ENCODE data around the gene CDKN2AIPNL.
A peak's percentile ranks its signal among the peaks of the same experiment; 100 is the strongest.

The CDKN2AIPNL gene

DNA sequence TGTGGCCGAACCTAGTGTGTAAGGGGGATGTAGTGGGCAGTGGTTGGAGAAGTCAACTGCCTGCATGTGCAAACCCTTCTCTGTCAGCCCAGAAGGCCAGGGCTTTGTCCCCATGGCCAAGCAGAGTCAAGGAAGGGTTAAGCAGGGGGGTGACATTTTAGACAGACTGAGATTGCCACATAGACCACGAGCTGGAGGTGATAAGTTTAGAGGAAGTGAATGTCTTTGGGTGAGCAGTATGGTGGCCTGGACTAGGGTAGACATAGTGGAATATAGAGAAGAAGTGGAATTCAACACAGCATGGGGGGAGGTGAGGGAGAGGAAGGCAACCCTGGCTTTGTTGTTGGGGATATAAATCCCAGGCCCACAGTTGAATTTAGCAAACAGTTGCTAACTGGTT is 38.7 kb upstream of the CDKN2AIPNL start:
- no peaks in the 10 kb centered on the region for H3K36me3 ChIP-seq (ENCODE audit: insufficient read depth, low read length)
- no peak overlapping the region for H3K4me3 ChIP-seq (ENCODE audit: low read length)
- peaks cover 11% of the 10 kb centered on the region for H3K4me1 ChIP-seq (ENCODE audit: control insufficient read depth, insufficient read depth, low read length)
- H3K9ac ChIP-seq (ENCODE audit: low read depth, low read length): no peak overlapping the region
- no peaks in the 10 kb centered on the region for H3K9me3 ChIP-seq (replicated peaks; ENCODE audit: low read length)
- H3K4me2 ChIP-seq (ENCODE audit: low read length): no peak overlapping the region
- no peaks in the 10 kb centered on the region for H3K27me3 ChIP-seq (ENCODE audit: control insufficient read depth, insufficient read depth, low read length)

- H3K9ac ChIP-seq (ENCODE audit: low read depth, low read length): no peak overlapping the region
- H3K36me3 ChIP-seq (ENCODE audit: insufficient read depth, low read length): no peaks in the 10 kb centered on the region
- no peaks in the 10 kb centered on the region for H3K9me3 ChIP-seq (replicated peaks; ENCODE audit: low read length)
- H3K4me3 ChIP-seq (ENCODE audit: low read length): no peak overlapping the region
- no peaks in the 10 kb centered on the region for H3K27me3 ChIP-seq (ENCODE audit: control insufficient read depth, insufficient read depth, low read length)
- no peak overlapping the region for H3K4me2 ChIP-seq (ENCODE audit: low read length)
- H3K4me1 ChIP-seq (ENCODE audit: control insufficient read depth, insufficient read depth, low read length): peaks cover 11% of the 10 kb centered on the region
Measured at GRCh38 chr5:134449167-134449566, 37.5 kb upstream of the CDKN2AIPNL start.

GRCh38 chr5:134447815-134448520 is 36.3 kb upstream of the CDKN2AIPNL start:
- Histone ChIP-seq H3K4me1 (ENCODE audit: control insufficient read depth, insufficient read depth, low read length) (peaks cover 11% of the 10 kb centered on the region), H3K36me3 (ENCODE audit: insufficient read depth, low read length) (no peaks in the 10 kb centered on the region), H3K27me3 (ENCODE audit: control insufficient read depth, insufficient read depth, low read length) (no peaks in the 10 kb centered on the region), H3K4me2 (ENCODE audit: low read length) (no peak overlapping the region), H3K9ac (ENCODE audit: low read depth, low read length) (no peak overlapping the region), H3K9me3 (replicated peaks; ENCODE audit: low read length) (no peaks in the 10 kb centered on the region), H3K4me3 (ENCODE audit: low read length) (no peak overlapping the region)

DNA sequence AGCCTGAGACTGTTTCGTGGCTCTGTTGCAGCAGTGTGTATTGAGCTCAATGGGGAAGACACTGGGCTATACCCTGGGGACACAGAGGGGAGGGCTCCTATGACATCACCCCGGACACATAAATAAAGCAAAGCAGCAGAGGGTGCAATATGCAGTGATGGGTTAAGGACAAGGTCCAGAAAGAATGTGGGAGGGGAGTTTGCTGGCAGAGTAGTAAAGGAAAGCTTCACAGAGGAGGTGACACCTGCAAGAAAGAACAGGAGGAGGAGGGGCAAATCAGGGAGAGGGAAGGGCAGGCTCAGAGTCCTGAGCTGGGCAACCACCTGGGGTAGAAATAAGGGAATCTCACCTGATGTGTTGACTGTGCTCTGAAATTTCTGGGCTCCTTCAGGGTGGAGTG is 35.3 kb upstream of the CDKN2AIPNL start:
- Histone ChIP-seq H3K9ac (ENCODE audit: low read depth, low read length) (no peak overlapping the region), H3K9me3 (replicated peaks; ENCODE audit: low read length) (no peaks in the 10 kb centered on the region), H3K4me1 (ENCODE audit: control insufficient read depth, insufficient read depth, low read length) (peaks cover 8% of the 10 kb centered on the region), H3K4me2 (ENCODE audit: low read length) (no peak overlapping the region), H3K4me3 (ENCODE audit: low read length) (no peak overlapping the region), H3K36me3 (ENCODE audit: insufficient read depth, low read length) (no peaks in the 10 kb centered on the region), H3K27me3 (ENCODE audit: control insufficient read depth, insufficient read depth, low read length) (no peaks in the 10 kb centered on the region)

GRCh38 chr5:134445856-134446818 is 34.5 kb upstream of the CDKN2AIPNL start:
- no peaks in the 10 kb centered on the region for H3K4me1 ChIP-seq (ENCODE audit: control insufficient read depth, insufficient read depth, low read length)

DNA sequence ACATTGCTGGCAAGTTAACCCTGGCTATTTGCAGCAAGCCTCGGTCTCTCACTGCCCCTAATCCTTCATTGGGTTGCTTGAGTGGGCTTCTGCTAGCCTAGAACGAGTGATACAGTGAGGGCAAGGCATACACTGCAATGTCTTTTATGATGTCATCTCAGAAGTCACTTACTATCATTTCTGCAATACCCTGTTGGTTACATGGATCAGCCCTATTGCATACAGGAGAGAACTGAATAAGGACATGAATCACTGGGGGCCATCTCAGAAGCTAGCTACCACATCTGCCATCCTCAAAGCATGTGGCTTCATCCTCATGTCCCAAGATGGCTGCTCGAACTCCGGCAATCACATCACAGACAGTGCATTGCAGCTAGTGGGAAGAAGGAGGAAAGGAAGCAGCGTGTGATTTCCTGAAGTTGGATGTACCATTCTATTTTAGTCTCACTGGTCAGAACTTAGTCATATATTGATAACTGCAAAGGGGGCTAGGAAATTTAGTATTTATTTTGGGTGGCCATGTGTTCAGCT is 33.3 kb upstream of the CDKN2AIPNL start:
- H3K9me3 ChIP-seq (replicated peaks; ENCODE audit: low read length): no peaks in the 10 kb centered on the region
- no peak overlapping the region for H3K4me2 ChIP-seq (ENCODE audit: low read length)
- H3K4me1 ChIP-seq (ENCODE audit: control insufficient read depth, insufficient read depth, low read length): no peaks in the 10 kb centered on the region
- no peak overlapping the region for H3K4me3 ChIP-seq (ENCODE audit: low read length)
- H3K9ac ChIP-seq (ENCODE audit: low read depth, low read length): no peak overlapping the region
- H3K27me3 ChIP-seq (ENCODE audit: control insufficient read depth, insufficient read depth, low read length): no peaks in the 10 kb centered on the region
- no peaks in the 10 kb centered on the region for H3K36me3 ChIP-seq (ENCODE audit: insufficient read depth, low read length)

More at GRCh38 chr5:134445856-134446818, 34.5 kb upstream of the CDKN2AIPNL start:
- no peak overlapping the region for H3K4me3 ChIP-seq (ENCODE audit: low read length)
- H3K9ac ChIP-seq (ENCODE audit: low read depth, low read length): no peak overlapping the region
- H3K27me3 ChIP-seq (ENCODE audit: control insufficient read depth, insufficient read depth, low read length): no peaks in the 10 kb centered on the region
- no peak overlapping the region for H3K4me2 ChIP-seq (ENCODE audit: low read length)
- no peaks in the 10 kb centered on the region for H3K36me3 ChIP-seq (ENCODE audit: insufficient read depth, low read length)
- H3K9me3 ChIP-seq (replicated peaks; ENCODE audit: low read length): no peaks in the 10 kb centered on the region

DNA sequence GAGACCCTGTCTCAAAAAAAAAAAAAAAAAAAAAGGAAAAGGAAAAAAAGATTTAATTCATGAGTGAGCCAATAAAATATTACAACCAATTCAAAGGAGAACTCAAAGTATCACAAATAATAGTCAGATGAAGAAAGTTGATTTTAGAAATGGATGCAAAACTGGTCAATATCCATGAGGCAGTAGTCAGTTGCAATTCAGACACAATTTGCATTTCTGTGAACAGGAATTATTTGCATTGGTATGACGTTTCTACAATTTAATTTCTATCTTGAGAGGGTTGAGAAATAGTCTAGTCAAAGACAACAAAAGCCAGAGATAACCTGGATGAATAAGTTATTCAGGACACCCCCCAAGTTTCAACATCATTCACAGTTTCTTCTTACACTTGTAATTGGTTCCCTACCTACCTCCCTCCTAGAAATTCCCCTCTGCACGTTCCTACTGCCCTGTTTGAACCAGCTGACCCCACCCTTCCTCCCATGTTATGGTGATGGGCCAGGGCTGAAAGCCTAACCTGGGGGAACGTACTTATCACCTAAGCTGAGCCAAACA is 28.6 kb upstream of the CDKN2AIPNL start:
- Histone ChIP-seq H3K36me3 (ENCODE audit: insufficient read depth, low read length) (no peaks in the 10 kb centered on the region), H3K4me1 (ENCODE audit: control insufficient read depth, insufficient read depth, low read length) (peaks cover 46% of the 10 kb centered on the region), H3K9me3 (replicated peaks; ENCODE audit: low read length) (no peaks in the 10 kb centered on the region), H3K4me2 (ENCODE audit: low read length) (no peak overlapping the region), H3K9ac (ENCODE audit: low read depth, low read length) (no peak overlapping the region), H3K27me3 (ENCODE audit: control insufficient read depth, insufficient read depth, low read length) (no peaks in the 10 kb centered on the region), H3K4me3 (ENCODE audit: low read length) (no peak overlapping the region)

- Histone ChIP-seq H3K4me2 (ENCODE audit: low read length) (peak overlapping the region; percentile 57), H3K9me3 (replicated peaks; ENCODE audit: low read length) (no peaks in the 10 kb centered on the region), H3K9ac (ENCODE audit: low read depth, low read length) (peak overlapping the region; percentile 72), H3K36me3 (ENCODE audit: insufficient read depth, low read length) (no peaks in the 10 kb centered on the region), H3K27me3 (ENCODE audit: control insufficient read depth, insufficient read depth, low read length) (no peaks in the 10 kb centered on the region), H3K4me1 (ENCODE audit: control insufficient read depth, insufficient read depth, low read length) (peaks cover 49% of the 10 kb centered on the region), H3K4me3 (ENCODE audit: low read length) (peak overlapping the region; percentile 46)
Measured at GRCh38 chr5:134439210-134439654, 27.6 kb upstream of the CDKN2AIPNL start.

- no peaks in the 10 kb centered on the region for H3K27me3 ChIP-seq (ENCODE audit: control insufficient read depth, insufficient read depth, low read length)
- peak overlapping the region; percentile 72 for H3K9ac ChIP-seq (ENCODE audit: low read depth, low read length)
- H3K4me1 ChIP-seq (ENCODE audit: control insufficient read depth, insufficient read depth, low read length): peaks cover 49% of the 10 kb centered on the region
- H3K9me3 ChIP-seq (replicated peaks; ENCODE audit: low read length): no peaks in the 10 kb centered on the region
- no peaks in the 10 kb centered on the region for H3K36me3 ChIP-seq (ENCODE audit: insufficient read depth, low read length)
- H3K4me2 ChIP-seq (ENCODE audit: low read length): peak overlapping the region; percentile 57
- peak overlapping the region; percentile 46 for H3K4me3 ChIP-seq (ENCODE audit: low read length)
Measured at GRCh38 chr5:134438721-134439123, 27.0 kb upstream of the CDKN2AIPNL start.

GRCh38 chr5:134437847-134438581 is 26.3 kb upstream of the CDKN2AIPNL start:
- no peaks in the 10 kb centered on the region for H3K27me3 ChIP-seq (ENCODE audit: control insufficient read depth, insufficient read depth, low read length)
- H3K4me3 ChIP-seq (ENCODE audit: low read length): no peak overlapping the region
- peak overlapping the region; percentile 72 for H3K9ac ChIP-seq (ENCODE audit: low read depth, low read length)
- peaks cover 49% of the 10 kb centered on the region for H3K4me1 ChIP-seq (ENCODE audit: control insufficient read depth, insufficient read depth, low read length)
- no peaks in the 10 kb centered on the region for H3K36me3 ChIP-seq (ENCODE audit: insufficient read depth, low read length)
- no peaks in the 10 kb centered on the region for H3K9me3 ChIP-seq (replicated peaks; ENCODE audit: low read length)
- H3K4me2 ChIP-seq (ENCODE audit: low read length): peak overlapping the region; percentile 57
